ENCODE results near the gene UBE2D1. TPM values are rescaled to one million over a fixed set of nuclear protein-coding genes. Genes with fewer than 3 reads are reported as not detected.

The UBE2D1 gene
- total RNA-seq, 1 donor from 2014 or later, result 8.9 TPM

DNA sequence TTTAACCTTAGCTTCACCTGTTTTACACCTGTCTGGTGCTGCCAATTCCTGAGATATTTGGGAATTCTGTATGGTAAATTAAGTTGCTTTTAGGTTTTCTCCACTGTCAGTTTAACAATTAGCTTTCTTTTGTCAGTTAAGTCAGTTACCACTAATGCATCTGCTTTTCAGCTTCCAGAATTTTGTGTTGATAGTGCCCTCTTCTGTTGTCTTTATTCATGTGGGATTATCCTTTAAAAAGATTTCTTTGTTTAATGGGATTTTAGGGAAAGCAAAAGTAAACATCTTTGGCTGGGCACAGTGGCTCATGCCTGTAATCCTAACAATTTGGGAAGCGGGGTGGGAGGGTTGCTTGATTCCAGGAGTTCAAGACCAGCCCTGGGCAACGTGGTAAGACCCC, 58.5 kb downstream of the UBE2D1 start:
- Histone ChIP-seq H3K9me3 (ENCODE audit: control insufficient read depth in 3 of 3, low read length in 3 of 3) (no peaks in the 10 kb centered on the region), H3K9ac (ENCODE audit: low read depth in 1 of 3, low read length in 3 of 3) (no peak overlapping the region), H3K36me3 (ENCODE audit: control insufficient read depth in 3 of 3, insufficient read depth in 3 of 3, low read length in 3 of 3) (peaks cover 9 to 54% (median 51%) of the 10 kb centered on the region in 3 donors), H3K27me3 (ENCODE audit: control insufficient read depth in 3 of 3, insufficient read depth in 3 of 3, low read length in 3 of 3) (no peaks in the 10 kb centered on the region), H3K4me3 (ENCODE audit: low read length in 3 of 3) (no peak overlapping the region), H3K4me1 (ENCODE audit: control insufficient read depth in 3 of 3, insufficient read depth in 3 of 3, low read length in 3 of 3) (no peaks in the 10 kb centered on the region), H3K27ac (ENCODE audit: low read depth, low read length) (no peak overlapping the region)

GRCh38 chr10:58394471-58394870, 59.7 kb downstream of the UBE2D1 start:
- Histone ChIP-seq H3K9ac (ENCODE audit: low read depth in 1 of 3, low read length in 3 of 3) (no peak overlapping the region), H3K36me3 (ENCODE audit: control insufficient read depth in 3 of 3, insufficient read depth in 3 of 3, low read length in 3 of 3) (peaks cover 3 to 43% (median 41%) of the 10 kb centered on the region in 3 donors), H3K4me1 (ENCODE audit: control insufficient read depth in 3 of 3, insufficient read depth in 3 of 3, low read length in 3 of 3) (no peaks in the 10 kb centered on the region), H3K9me3 (ENCODE audit: control insufficient read depth in 3 of 3, low read length in 3 of 3) (no peaks in the 10 kb centered on the region), H3K27me3 (ENCODE audit: control insufficient read depth in 3 of 3, insufficient read depth in 3 of 3, low read length in 3 of 3) (no peaks in the 10 kb centered on the region), H3K4me3 (ENCODE audit: low read length in 3 of 3) (no peak overlapping the region), H3K27ac (ENCODE audit: low read depth, low read length) (no peak overlapping the region)

- Histone ChIP-seq H3K36me3 (ENCODE audit: control insufficient read depth in 3 of 3, insufficient read depth in 3 of 3, low read length in 3 of 3) (peaks cover 3 to 32% (median 30%) of the 10 kb centered on the region in 3 donors), H3K9me3 (ENCODE audit: control insufficient read depth in 3 of 3, low read length in 3 of 3) (no peaks in the 10 kb centered on the region), H3K27me3 (ENCODE audit: control insufficient read depth in 3 of 3, insufficient read depth in 3 of 3, low read length in 3 of 3) (no peaks in the 10 kb centered on the region), H3K9ac (ENCODE audit: low read depth in 1 of 3, low read length in 3 of 3) (no peak overlapping the region), H3K4me3 (ENCODE audit: low read length in 3 of 3) (no peak overlapping the region), H3K4me1 (ENCODE audit: control insufficient read depth in 3 of 3, insufficient read depth in 3 of 3, low read length in 3 of 3) (no peaks in the 10 kb centered on the region), H3K27ac (ENCODE audit: low read depth, low read length) (no peak overlapping the region)
Observed at GRCh38 chr10:58396057-58396456, 61.3 kb downstream of the UBE2D1 start.

- H3K4me3 ChIP-seq (ENCODE audit: low read length in 3 of 3), result no peak overlapping the region
- no peaks in the 10 kb centered on the region for H3K9me3 ChIP-seq (ENCODE audit: control insufficient read depth in 3 of 3, low read length in 3 of 3)
- H3K36me3 ChIP-seq (ENCODE audit: control insufficient read depth in 3 of 3, insufficient read depth in 3 of 3, low read length in 3 of 3), result peaks cover 3 to 22% (median 17%) of the 10 kb centered on the region in 3 donors
- H3K27me3 ChIP-seq (ENCODE audit: control insufficient read depth in 3 of 3, insufficient read depth in 3 of 3, low read length in 3 of 3), result no peaks in the 10 kb centered on the region
- no peak overlapping the region for H3K27ac ChIP-seq (ENCODE audit: low read depth, low read length)
- no peak overlapping the region for H3K9ac ChIP-seq (ENCODE audit: low read depth in 1 of 3, low read length in 3 of 3)
- no peaks in the 10 kb centered on the region for H3K4me1 ChIP-seq (ENCODE audit: control insufficient read depth in 3 of 3, insufficient read depth in 3 of 3, low read length in 3 of 3)
Observed at GRCh38 chr10:58397830-58398229, 63.0 kb downstream of the UBE2D1 start.

DNA sequence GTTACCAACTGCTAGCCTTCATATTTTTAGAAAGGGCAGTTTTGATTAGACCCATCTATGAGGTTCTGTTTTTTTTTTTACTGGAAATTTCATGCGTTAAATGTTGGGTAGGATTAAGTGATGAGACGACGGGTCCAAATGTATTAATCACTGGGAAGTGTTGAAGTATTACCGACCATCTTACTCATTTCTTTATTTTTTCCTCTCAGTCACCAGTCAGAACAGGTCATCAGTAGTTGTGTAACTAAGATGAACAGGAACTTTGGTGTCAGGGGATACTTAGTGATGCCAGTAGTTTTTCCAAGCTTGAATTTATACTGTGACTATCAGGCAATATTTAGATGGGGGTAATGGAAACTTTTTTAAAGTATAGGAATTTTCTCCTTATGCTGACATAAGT, 64.6 kb downstream of the UBE2D1 start:
- H3K4me1 ChIP-seq (ENCODE audit: control insufficient read depth in 3 of 3, insufficient read depth in 3 of 3, low read length in 3 of 3), result no peaks in the 10 kb centered on the region
- H3K36me3 ChIP-seq (ENCODE audit: control insufficient read depth in 3 of 3, insufficient read depth in 3 of 3, low read length in 3 of 3), result peaks cover 3 to 14% (median 13%) of the 10 kb centered on the region in 3 donors
- H3K9ac ChIP-seq (ENCODE audit: low read depth in 1 of 3, low read length in 3 of 3), result no peak overlapping the region
- no peak overlapping the region for H3K27ac ChIP-seq (ENCODE audit: low read depth, low read length)
- no peak overlapping the region for H3K4me3 ChIP-seq (ENCODE audit: low read length in 3 of 3)
- no peaks in the 10 kb centered on the region for H3K27me3 ChIP-seq (ENCODE audit: control insufficient read depth in 3 of 3, insufficient read depth in 3 of 3, low read length in 3 of 3)
- H3K9me3 ChIP-seq (ENCODE audit: control insufficient read depth in 3 of 3, low read length in 3 of 3), result no peaks in the 10 kb centered on the region

- Histone ChIP-seq H3K27me3 (ENCODE audit: control insufficient read depth in 3 of 3, insufficient read depth in 3 of 3, low read length in 3 of 3) (no peaks in the 10 kb centered on the region), H3K27ac (ENCODE audit: low read depth, low read length) (no peak overlapping the region), H3K9ac (ENCODE audit: low read depth in 1 of 3, low read length in 3 of 3) (no peak overlapping the region), H3K4me3 (ENCODE audit: low read length in 3 of 3) (no peak overlapping the region), H3K4me1 (ENCODE audit: control insufficient read depth in 3 of 3, insufficient read depth in 3 of 3, low read length in 3 of 3) (no peaks in the 10 kb centered on the region), H3K9me3 (ENCODE audit: control insufficient read depth in 3 of 3, low read length in 3 of 3) (no peaks in the 10 kb centered on the region), H3K36me3 (ENCODE audit: control insufficient read depth in 3 of 3, insufficient read depth in 3 of 3, low read length in 3 of 3) (peaks cover 3 to 7% (median 4%) of the 10 kb centered on the region in 3 donors)
Observed at GRCh38 chr10:58400609-58401008, 65.8 kb downstream of the UBE2D1 start.

DNA sequence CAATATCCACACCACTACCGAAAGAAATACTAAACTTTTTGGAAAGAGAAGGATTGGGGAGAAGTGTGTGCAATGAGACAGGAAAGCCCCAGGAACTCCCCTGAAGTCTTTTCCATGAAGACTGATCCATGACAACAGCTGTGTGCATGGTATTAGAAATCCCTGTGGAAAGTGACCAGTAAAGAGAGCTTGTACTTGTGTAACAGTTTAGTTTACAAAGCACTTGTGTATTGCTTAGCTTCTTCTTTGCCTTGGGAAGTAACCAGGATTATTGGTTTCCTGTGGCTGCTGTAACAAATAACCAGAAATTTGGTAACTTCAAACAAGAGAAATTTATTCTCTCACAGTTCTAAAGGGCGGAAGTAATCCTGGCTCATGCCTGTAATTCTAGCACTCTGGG, 69.2 kb downstream of the UBE2D1 start:
- Histone ChIP-seq H3K9ac (ENCODE audit: low read depth in 1 of 3, low read length in 3 of 3) (no peak overlapping the region), H3K27me3 (ENCODE audit: control insufficient read depth in 3 of 3, insufficient read depth in 3 of 3, low read length in 3 of 3) (no peaks in the 10 kb centered on the region), H3K4me1 (ENCODE audit: control insufficient read depth in 3 of 3, insufficient read depth in 3 of 3, low read length in 3 of 3) (no peaks in the 10 kb centered on the region), H3K4me3 (ENCODE audit: low read length in 3 of 3) (no peak overlapping the region), H3K36me3 (ENCODE audit: control insufficient read depth in 3 of 3, insufficient read depth in 3 of 3, low read length in 3 of 3) (no peaks in the 10 kb centered on the region), H3K9me3 (ENCODE audit: control insufficient read depth in 3 of 3, low read length in 3 of 3) (no peaks in the 10 kb centered on the region), H3K27ac (ENCODE audit: low read depth, low read length) (no peak overlapping the region)

- no peaks in the 10 kb centered on the region for H3K9me3 ChIP-seq (ENCODE audit: control insufficient read depth in 3 of 3, low read length in 3 of 3)
- no peak overlapping the region for H3K27ac ChIP-seq (ENCODE audit: low read depth, low read length)
- peaks cover 0 to 2% (median 2%) of the 10 kb centered on the region in 3 donors for H3K4me1 ChIP-seq (ENCODE audit: control insufficient read depth in 3 of 3, insufficient read depth in 3 of 3, low read length in 3 of 3)
- H3K9ac ChIP-seq (ENCODE audit: low read depth in 1 of 3, low read length in 3 of 3), result no peak overlapping the region
- H3K36me3 ChIP-seq (ENCODE audit: control insufficient read depth in 3 of 3, insufficient read depth in 3 of 3, low read length in 3 of 3), result no peaks in the 10 kb centered on the region
- no peak overlapping the region for H3K4me3 ChIP-seq (ENCODE audit: low read length in 3 of 3)
- no peaks in the 10 kb centered on the region for H3K27me3 ChIP-seq (ENCODE audit: control insufficient read depth in 3 of 3, insufficient read depth in 3 of 3, low read length in 3 of 3)
Observed at GRCh38 chr10:58409956-58410610, 75.3 kb downstream of the UBE2D1 start.

DNA sequence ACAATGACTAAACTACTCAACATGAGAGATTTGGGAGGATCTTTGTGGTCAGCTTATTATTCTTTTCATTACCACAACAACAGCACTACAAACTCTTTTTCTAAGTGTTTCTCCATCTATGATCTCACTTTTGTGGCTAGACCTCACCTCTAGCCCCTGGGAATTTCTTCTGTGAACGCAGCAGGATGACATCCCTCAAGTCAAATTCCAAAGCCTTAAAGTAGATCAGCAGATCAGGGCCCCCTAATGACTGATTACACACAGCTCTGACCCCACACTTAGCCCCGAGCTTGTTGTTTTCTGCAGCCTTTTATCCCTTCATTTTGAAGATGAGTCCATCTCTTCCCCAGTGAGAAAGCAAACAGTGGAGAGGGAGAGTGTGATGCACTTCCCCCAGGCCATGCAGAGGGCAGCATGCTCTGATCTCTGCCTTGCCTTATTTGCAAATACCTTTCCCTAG, 77.7 kb downstream of the UBE2D1 start:
- no peaks in the 10 kb centered on the region for H3K9me3 ChIP-seq (ENCODE audit: control insufficient read depth in 3 of 3, low read length in 3 of 3)
- H3K4me3 ChIP-seq (ENCODE audit: low read length in 3 of 3), result no peak overlapping the region
- no peak overlapping the region for H3K27ac ChIP-seq (ENCODE audit: low read depth, low read length)
- H3K9ac ChIP-seq (ENCODE audit: low read depth in 1 of 3, low read length in 3 of 3), result no peak overlapping the region
- peaks cover 0 to 2% (median 2%) of the 10 kb centered on the region in 3 donors for H3K4me1 ChIP-seq (ENCODE audit: control insufficient read depth in 3 of 3, insufficient read depth in 3 of 3, low read length in 3 of 3)
- no peaks in the 10 kb centered on the region for H3K36me3 ChIP-seq (ENCODE audit: control insufficient read depth in 3 of 3, insufficient read depth in 3 of 3, low read length in 3 of 3)
- H3K27me3 ChIP-seq (ENCODE audit: control insufficient read depth in 3 of 3, insufficient read depth in 3 of 3, low read length in 3 of 3), result no peaks in the 10 kb centered on the region

GRCh38 chr10:58414270-58415041, 79.7 kb downstream of the UBE2D1 start:
- no peak overlapping the region for H3K4me3 ChIP-seq (ENCODE audit: low read length in 3 of 3)
- no peak overlapping the region for H3K27ac ChIP-seq (ENCODE audit: low read depth, low read length)

More at GRCh38 chr10:58414270-58415041, 79.7 kb downstream of the UBE2D1 start:
- Histone ChIP-seq H3K27me3 (ENCODE audit: control insufficient read depth in 3 of 3, insufficient read depth in 3 of 3, low read length in 3 of 3) (no peaks in the 10 kb centered on the region), H3K36me3 (ENCODE audit: control insufficient read depth in 3 of 3, insufficient read depth in 3 of 3, low read length in 3 of 3) (no peaks in the 10 kb centered on the region), H3K9me3 (ENCODE audit: control insufficient read depth in 3 of 3, low read length in 3 of 3) (no peaks in the 10 kb centered on the region), H3K4me1 (ENCODE audit: control insufficient read depth in 3 of 3, insufficient read depth in 3 of 3, low read length in 3 of 3) (peaks cover 0 to 2% (median 2%) of the 10 kb centered on the region in 3 donors), H3K9ac (ENCODE audit: low read depth in 1 of 3, low read length in 3 of 3) (no peak overlapping the region)

Data from skeletal muscle tissue (tissue), 4 donors.